Activated CD8-positive, alpha-beta memory T cell treated with anti-CD3 and anti-CD28 coated beads for 24 hours (primary cell): ENCODE data around the gene TLE3.
A peak's percentile ranks its signal among the peaks of the same experiment; 100 is the strongest.

Source experiments
- DNase-seq: peaks from one replicate; pipeline ENCODE4 v3.0.0-alpha.2; 2020

TLE3 gene

DNA sequence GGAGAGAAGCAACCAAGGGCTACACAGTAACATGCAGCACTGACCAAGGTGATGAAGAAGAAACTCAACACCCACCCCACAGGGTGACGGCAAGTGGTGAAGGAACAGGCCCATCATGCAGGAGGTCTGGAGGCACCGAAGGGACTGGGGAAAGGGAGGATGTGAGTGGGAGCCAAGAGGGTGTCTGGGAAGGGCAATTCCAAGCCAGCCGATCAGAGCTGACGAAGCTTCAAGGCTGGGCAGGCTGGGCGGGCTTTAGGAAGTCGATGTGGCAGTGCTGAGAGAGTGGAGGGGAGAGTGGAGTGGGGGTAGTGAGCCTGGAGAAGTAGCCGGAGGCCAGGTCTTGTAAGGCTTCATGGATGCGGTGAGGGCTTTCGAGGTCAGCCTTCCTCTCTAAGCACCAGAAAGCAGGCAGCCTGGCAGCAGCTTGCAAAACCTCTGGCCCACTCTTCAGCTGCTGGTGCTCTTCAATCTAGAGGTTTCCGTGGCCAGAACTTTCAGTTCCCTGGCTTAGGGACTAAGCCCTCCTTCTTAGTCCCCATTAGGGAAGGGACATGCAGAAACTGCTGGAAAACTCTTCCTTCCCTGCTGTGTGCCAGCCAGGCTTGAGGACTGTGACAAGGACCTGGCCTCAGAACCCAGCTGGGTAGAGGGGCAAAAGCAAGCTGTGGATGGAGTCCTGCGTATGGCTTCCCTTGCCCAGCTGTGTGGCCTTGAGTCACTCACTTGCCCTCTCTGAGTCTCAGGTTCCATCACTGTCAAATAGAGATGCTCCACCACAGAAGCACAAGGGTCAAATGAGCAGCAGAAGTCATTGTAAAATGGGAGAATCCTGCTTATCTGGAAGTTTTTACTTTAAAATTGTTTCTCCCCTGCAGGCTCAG, 72.1 kb downstream of the TLE3 start:
- no peak for DNase-seq

DNA sequence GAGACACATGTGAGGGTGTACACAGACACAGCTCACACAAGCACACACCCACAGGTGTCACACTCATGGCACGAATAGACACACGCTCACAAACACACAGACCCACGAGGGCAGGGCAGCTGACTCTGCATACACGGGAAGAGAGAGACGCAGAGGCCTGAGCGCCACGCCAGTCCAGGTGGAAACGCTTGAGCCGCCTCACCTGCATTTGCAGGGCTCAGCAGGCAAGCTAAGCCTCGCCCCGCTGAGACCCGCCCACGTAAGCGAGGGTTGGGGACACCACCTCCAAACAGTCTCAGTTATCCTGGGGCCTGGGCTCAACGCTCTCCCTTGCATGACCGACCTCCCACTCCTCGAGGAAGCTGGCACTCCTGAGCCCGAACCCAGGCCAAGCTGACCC, 73.2 kb downstream of the TLE3 start:
- no peak for DNase-seq

DNA sequence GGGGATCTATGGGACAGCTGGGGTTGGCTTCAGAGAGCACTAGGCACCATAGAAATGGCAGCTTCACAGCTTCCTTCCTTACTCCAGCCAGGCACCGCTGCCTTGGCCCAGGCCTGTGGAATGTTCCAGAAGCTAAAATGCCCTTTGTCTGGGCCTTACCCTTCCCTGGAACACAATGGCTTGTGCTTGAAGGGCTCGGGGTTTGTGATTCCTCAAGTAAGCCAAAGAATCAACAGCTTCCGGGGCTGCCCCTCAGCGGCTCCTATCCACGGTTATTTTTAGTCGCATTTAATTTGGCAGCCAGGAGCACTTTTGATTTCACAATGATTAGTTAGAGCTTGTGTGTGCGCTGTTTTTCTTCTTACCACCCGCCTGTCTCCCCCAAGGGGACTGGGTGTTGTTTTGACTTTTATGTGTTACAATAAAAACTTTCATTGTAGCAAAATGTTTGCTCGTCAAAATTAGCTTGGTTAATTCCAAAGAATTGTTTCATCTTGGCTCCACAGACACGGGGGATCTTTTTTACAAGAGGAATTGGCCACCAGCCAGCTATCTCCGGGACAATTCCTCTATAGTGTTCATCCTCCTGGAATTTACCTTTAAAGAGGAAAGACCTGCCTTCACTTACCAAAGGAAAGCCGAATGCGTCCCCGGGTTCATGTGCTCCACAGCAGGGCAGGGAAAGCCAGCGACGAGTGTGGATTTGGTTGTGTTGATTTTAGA, 73.8 kb downstream of the TLE3 start:
- DNase-seq = no peak

DNA sequence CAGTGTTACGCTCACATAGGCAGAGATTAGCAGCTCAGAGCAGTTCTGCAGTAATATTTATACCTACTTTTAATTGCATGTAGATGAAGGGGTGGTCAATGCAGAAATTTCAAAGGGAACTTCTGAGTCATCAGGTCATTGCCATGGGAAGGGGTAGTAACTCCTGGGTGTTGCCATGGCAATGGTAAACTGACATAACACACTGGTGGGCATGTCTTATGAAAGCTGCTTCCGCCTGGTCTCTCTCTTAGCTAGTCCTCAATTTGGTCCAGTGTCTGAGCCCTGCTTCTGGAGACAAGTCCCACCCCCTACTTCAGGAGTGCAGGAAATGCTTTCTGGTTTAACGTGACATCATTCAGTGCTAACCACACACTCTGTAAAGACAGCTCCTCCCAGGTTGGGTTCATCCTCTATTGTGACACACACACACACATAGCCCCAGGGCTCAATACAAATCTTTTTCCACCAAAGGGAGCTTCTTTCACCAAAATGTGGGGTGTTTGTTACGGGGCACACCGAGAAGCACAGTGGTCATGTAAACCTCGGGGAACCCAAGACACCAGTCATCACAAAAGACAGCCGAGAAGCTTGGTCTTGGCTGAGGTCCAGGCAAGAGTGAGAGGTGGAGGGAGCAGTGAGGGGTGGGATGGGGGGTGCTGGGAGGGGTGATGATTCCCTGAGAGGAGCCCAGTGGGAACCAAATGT, 74.5 kb downstream of the TLE3 start:
- peak; percentile 77 for DNase-seq

DNA sequence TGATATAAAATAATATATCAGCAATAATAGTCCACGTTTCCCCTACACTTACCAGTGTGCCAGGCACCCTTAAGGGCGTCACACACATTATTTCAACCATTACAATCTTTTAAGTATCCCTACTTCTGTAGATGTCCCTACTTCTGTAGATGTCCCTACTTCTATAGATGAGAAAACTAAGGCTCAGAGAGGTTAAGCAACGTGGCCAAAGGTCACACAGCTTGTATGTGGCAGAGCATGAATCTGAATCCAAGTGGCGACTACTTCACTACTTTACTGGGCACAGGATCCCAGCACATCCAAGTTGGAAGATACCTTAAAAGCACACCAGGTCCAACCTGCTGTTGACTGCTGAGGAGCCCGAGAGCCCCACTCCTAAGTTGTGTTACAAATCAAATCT, 77.5 kb downstream of the TLE3 start:
- DNase-seq = no peak

DNA sequence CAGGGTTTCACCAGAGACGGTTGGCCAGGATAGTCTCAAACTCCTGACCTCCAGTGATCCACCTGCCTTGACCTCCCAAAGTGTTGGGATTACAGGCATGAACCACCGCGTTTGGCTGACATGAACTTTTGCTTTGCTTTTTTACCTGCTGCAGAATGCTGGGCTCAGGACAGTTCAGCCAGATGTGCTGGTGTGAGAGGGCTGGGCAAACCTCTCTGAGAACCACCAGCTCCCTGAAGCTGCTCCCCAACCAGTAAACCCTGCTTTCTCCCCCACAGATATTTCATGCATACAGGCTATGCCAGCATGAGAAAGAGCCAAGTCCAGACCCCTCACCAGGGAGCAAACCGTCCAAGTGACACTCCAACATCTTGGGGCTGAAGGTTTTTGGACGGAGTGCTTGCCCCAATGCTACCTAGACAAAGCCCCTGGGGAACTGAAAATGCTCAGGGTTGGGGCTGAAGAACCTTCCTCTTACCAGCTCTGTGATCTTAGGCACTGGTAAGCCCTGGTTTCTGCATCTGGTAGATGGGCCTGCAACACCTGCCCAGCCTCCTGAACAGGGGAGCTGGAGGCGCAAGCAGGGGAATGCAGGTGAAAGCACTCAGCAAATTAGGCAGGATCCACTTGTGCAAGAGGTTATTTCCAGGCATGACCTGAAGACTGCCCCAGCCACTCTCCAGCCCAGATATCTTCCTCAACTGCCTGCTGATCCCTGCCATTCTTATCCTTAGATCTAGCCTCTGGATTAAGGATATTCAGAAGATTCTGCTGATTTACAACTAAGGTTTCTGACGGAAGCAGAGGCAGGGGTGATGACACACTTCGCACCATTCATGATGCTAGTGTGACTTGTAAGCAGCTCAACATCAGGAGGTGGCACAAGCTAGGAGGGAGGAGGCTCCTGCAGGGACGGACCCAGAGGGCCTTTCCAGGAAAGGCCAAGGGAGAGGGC, 78.8 kb downstream of the TLE3 start:
- DNase-seq = no peak

DNA sequence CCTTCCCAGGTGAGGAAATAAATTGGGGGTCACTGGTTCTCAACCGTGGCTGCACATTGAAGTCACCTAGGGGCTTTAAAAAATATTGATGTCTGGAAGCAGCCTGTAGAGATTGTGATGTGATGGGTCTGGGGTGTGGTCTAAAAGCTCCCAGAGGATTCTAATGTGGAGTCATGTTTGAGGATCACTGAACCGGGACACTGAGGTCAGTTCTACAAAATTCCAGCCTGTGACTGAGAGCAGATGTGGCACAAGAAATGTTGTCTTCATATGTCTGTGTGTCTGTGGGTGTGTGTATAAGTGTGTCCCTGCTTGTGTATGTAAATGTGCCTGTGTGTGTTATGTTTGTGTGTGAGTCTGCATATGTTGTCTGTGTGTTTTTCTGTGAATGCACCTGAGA, 79.9 kb downstream of the TLE3 start:
- DNase-seq = no peak

DNA sequence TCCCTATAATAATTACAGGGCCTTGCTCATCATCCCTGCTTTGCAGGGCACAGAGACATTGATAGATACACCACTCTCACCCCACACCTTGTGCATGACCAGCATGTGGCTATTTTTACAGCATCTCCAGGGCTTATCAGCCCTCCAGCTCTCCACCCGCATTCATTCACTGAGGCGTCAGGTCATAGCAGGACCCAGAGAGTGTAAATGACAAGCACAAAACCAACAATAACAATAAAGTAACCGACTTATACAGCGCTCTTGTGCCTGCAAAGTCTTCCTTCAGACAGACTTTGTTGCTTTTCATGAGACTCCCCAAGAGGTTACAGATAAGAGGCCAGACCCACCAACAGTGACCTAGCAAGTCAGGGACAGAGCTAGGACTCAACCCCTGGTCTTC, 80.7 kb downstream of the TLE3 start:
- no peak for DNase-seq

DNA sequence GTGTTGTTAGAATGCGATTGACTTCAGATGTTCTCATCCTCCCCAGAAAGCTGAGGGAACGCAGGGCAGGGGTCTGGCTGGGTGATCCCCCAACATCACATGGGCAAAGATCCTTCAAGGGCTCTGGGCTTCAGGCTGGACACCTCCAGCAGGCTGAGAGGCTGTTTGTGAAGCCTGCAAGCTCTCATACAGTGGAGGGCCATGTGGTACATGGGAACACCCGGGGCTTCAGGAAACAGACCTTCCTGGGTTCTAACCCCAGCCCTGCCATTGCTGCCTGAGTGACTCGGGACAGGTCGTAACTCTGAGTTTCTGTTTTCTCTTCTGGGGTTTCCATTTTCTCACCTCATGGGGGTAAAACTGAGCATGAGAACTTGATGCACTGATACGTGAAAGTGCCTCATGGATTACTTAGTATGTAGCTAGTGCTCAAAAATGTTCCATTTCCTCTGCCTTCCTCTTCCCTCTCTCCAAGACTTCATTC, 81.2 kb downstream of the TLE3 start:
- no peak for DNase-seq

DNA sequence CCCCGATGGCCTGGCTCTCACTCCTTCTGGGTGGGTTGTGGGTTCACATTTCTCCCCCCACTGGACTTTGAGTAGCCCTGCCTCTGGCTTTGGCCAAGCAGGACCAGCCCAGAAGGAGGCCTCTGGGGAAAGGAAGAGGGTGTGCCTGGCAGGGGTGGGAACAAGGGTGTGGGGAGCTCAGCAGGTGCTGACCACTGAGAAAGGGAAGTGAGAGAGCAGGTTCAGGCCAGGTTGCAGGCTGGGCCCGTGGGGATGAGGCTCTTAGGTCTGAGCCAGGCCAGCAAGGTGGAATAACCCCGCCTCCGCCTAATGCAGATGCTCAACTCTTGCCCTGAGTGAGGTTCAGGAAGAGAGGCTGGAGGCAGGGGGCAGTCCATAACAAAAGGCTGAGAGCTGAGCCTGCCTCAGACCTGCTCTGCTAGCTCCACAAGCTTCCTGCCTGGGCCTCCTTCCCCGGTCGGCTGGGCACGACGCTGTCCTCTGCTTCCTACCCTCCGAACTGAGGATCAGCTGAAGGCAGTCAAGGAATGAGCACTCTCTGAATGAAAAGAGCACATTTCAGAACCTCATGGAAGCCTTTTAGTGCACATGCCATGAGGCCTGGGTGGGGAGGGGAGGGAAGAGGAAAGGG, 82.7 kb downstream of the TLE3 start:
- DNase-seq = no peak

DNA sequence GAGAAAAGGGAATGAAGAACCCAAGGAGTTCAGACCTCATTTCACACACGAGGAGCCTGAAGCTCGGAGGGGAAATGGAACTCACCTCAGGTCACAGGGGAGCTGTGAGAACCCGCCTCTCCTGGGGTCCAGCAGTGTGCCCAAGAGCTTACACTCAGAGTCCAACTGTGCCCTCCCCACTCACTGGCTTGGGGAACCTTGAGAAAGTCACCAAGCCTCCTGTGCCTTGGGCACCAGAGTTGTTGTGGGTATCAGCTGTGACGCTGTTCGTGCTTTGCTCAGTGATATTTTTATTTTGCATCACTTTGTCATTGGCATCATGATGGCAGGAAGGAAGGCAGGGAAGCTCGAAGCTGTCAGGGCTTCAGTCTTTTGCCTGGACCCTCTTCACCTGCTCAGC, 83.4 kb downstream of the TLE3 start:
- DNase-seq = no peak

DNA sequence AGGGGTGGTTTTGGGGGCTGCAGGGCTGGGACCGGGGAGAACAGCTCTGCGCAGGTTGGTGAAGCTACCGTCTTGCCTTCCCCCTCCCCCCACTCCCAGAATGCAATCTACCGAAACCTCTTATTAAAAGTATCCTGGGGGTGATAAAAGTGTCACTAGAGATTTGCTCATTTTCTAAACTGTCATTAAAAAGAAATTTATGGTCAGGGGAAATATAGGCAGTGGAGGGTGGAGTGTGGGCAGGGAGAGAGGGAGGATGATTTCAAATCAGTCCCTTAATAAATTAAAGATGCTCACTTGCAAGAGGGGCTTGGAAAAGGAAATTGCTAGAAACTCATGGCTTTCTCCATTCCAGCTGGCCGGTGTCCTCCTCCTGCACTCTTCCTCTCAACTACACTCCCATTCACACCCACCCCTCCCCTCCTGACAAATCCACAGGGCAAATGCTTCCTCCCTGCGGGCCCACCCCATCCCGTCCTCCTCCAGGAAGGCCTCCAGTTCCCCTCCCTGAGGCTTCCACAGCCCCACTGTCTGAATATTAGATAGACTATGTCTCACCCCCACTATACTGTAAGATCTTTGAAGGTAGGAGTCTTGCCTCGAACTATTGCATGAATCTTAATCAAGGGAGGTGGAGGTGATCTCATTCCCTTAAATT, 83.9 kb downstream of the TLE3 start:
- DNase-seq = no peak

DNA sequence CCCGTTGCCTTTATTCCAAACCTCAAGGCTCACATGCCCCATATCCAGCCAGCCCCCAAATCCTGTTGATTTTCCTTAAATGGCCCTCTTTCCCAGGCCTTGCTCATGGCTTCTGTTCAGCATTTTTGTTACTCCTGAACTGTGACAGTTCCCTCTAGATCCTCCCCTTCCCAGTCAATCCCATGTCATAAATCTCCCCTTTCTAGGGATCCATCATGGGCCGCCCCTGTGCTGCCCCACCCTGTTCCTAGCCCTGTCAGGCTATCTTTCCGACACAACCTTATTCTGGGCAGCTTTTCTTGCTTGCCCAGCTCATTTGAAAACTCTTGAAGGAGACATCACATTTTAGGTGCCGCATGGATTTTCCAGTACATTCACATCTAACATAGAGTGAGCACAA, 84.8 kb downstream of the TLE3 start:
- DNase-seq = no peak

DNA sequence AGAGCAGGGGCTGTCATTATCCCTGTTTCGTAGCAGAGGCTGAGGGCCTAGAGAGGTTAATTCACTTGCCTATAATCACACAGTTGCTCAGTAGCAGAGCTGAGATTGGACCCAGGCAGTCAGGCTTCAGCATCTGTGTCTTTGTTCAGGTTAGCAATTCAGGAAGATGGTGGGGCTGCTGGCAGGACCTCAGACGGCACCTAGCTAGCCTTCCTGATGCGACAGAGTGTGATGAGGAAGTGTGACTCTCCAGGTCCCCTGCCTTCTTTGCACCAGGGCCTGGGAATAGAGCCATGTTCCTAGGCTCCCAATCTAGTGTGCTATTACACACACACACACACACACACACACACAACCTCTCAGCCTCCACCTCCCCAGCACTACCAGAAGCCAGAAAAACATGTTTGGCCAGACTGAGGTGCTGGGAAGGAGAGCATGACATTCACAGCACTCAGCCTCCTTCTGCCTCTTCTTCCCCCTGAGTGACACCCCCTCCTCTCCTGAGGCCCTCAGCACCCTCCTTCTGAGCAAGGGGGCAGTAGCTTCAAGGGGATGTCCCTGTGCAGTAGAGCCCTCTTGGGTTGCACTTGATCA, 88.9 kb downstream of the TLE3 start:
- no peak for DNase-seq

DNA sequence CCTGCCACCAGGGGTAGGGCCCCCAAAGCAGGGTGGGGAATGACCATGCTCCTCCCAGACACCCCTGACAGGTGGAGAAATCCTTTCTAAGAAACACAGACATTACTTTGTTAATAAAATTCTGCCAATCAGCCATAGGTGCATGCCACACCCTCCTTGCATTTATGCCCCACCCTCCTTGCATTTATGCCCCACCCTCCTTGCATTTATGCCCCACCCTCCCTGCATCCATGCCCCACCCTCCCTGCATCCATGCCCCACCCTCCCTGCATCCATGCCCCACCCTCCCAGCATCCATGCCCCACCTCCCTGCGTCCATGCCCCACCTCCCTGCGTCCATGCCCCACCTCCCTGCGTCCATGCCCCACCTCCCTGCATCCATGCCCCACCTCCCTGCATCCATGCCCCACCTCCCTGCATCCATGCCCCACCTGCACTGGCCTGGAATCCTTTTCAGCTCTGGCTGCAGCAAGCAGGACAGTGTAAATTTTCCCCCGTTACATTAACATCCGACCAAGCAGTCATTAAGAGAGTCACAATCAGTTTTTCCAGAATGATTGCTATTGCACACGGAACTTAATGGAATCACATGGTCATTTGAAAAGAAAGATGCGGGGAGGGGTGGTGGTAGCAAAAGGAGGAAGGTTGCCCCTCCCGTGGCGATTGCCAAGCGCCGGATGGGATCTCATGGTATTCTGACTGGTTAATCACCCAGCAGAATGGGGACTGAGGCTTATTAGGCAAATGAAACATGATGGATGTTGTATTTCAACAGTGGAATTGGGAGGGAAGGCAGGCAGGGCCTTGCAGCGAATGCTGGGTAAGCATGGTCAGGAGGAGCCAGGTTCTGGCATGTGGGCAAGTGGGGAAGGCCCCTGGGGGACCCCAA, 91.2 kb downstream of the TLE3 start:
- DNase-seq = no peak

DNA sequence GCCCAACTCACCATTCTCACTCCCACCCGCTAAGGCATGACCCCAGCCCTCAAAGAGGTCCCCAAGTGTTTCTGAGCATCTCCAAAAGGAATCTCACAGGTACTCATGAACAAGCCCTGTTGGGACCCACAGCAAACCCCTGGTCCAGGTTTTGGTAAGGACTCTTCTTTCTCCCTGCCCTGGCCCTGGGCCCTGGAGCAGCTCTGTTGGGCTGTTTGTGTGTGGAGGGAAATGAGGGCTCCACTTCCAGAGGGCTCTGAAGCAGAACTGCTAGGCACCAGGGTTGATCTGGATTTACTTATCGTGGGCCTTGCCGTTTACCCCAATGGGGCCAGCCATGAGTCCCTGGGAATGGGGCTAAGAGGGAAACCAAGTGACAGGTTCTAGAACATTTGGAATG, 92.9 kb downstream of the TLE3 start:
- no peak for DNase-seq

DNA sequence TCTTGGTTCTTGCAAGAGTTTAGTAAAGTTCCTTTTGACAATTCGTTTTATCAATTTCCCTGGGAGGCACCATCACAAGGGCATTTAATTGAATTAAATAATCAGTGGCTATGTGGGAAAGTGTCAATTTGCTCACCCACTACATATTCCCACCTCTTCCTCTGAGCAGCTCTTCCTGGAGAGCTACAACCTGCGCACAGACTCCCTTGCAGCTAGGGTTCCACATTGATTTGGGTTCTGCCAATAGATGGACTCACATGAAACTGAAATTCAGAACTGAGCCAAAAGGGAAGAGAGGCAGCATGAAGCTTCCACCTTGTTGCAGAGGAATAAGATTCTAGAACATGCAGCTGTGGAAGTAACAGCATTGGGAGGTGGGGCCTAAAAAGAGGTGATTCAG, 94.8 kb downstream of the TLE3 start:
- DNase-seq = no peak

DNA sequence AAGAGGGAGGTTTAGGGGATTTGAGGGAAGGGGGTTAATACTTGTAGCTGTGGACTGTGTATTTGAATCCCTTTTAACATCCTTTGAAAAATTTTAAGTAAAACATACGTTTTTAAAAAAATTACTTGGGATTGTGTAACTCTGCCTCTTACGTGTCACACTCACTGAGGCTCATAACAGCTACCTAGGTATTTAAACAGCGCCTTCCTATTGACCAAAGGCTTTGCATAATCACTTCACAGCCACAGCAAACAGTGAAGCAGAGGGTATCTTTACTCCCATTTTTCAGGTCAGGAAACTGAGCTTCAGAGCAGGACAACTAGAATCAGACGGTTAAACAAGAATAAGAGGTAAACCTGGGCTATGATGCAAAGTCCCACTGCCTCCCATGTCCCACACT, 95.9 kb downstream of the TLE3 start:
- DNase-seq = no peak

DNA sequence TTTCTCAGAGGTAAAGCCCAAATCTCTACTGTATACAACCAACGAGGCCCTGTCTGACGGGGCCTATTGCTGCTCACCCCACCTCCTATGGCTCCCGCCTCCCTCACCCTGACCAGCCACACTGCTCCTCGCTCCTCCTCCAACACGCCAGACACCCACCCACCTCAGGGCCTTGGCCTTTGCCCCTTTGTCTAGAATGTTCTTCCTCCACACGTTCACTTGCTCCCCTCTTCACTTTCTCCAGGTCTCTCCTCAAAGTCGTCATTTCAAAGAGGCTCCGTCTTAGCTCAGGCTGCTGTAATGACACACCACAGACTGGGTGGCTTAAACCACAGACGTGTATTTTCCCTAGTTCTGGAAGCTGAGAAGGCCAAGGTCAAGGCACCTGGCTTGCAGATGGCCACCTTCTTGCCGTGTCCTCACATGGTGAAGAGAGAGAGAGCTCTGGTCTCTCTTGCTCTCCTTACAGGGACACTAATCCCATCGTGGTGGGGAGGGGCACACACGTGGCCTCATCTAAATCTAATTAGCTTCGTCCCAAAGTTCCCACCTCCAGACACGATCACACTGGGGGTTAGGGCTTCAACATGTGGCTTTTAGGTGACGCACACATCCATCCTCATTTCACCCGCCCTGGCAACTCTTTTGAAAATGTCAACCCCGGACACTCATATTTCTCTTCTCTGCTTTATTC, 98.2 kb downstream of the TLE3 start:
- DNase-seq = no peak
